Measurements from ENCODE around the gene DNHD1. TPM values are rescaled to one million over a fixed set of nuclear protein-coding genes. Genes with fewer than 3 reads are reported as not detected.

Gene DNHD1, protein sequence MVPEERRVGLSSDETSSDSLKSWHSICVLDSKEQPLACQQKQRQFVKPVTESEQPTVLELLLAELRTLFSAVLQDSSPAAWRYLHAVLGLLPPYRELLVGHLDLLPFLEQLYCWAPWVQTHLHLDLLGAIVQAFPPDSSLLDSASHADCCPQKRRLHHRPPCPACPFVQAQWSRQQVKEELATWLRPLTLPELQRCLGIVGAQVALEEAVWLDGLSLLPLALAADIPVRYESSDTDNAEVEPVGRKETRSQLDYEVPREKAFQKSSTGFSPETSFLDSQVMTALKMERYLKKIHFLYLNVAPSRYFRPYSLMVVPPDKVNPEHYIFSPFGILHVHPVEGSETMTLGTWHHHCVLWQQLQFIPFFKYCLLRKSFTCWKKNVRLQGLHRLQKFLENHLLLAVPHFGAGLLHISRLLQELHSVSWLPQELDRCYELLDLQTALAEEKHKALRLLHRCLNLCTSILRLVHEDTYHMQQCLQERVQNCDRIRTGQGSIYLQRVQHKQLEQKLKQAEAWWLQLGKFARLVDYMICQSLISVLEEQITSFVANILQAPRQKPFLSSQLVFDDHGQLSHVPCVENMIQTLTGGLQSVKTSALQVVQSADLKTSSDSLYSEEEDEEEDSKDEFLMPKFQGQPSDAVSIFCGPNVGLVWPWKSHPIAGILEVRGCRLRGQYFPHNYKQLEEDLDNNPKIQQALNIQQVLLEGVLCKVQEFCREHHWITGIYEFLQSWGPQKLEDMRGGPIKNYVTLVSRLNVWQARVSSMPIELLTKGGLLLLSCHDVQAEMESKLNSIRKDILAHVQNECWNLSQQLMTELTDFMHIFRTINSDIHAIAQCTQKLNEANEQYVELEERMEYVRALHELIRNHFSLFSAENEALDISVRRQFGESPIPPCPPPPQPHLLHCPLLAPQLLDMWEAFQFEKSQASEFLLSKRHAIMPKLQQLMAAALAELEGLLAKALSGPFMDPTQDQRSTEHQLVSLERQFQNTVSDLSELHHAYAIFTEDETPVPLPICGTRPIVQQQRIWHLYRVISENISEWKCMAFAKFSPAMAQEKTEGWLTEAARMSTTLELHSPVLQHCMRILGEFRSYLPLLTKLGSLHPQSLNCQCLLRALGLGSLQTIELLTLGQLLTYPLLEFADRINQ (N-terminal part only)
- total RNA-seq = 5.4 and 6.7 TPM in 2 replicates

DNA sequence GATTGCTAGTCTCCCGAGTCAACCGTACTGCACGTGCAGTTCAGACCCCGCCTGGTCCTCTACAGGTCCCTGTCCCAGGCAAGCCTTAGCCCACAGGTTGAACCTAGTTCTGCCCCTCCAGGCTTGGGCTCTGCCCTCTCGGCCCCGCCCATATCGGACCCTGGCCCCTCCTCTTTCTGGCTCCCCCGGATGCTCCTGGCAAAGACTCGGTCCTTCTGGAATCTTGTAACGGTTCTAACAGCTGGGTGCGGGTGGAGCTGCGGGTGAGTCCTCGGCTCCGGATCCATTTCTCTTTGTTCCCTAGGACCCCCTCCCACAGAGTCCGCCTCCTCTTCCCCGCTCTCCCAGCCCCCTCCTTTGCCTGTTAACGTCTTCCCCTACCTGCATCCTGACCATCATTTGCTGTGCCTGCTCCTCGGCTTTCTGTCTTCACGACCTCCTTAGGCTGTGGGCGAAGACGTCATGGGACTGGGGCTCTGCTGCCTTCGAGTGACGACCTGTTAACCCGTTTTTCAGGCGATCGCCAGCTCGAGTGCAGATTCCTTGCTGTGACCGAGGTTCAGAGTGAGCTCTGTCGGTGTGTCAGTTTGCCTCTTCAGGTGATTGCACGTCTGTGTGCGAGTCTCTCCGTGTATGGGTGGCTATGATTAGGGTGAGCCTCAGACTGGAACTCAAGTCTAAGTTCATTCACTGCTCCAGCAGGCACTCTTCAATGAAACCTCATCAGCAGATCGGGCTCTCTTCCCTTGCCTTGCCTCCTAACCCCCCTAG is at the start of gene DNHD1:
Gene DNHD1, plus strand, starts transcription at position 212 of the 771 bp plus-strand sequence. CDS start 936 bp downstream, outside the sequence.

DNA sequence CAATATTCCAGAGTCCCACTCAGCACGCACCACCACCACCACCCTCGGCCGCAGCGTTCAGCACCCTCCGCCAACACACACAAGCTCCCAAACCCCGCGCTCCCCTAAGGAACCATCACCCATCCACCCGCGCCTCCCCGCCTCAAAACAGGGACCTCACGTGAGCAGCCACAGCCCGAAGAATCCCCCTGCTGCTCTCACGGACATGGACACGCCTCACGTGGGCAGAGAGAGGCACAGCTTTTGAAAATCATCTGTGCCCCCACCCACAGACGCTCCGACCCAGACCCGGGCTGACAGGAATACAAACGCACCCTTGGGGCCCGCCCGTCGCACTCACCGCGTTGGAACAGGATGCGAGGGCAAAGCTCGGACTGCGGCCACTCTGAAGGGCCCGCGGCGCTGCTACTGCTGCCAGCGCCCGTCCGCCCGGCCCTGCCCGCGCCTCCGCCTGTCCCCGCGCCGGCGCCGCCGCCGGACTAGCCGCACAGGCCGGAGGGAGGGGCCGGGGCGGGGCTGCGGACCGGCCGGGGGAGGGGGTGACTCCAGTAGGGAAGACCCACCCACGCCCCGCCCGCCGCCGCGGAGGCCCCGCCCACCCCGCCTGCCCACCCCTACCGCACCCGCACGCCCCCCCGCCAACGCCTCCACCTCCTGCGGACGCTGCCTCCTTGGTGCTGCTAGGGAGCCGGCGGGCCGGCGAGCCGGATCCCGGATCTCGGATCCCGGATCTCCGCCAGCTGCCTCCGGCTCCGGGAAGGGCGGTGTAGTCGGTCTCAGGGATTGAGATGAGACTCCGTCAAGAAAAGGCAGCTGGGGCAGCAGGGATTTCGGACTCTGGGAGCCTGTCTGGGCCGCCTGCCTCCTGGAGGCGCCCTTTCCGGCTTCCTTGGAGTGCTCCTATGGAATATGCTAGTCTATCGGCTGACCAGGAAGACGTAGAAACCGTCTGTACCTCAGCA is 23.3 kb upstream of the DNHD1 start, which contains the start of gene TRIM3:
Gene TRIM3, minus strand, starts transcription at position 491 of the 962 bp plus-strand sequence. CDS start 8,246 bp downstream, outside the sequence.

DNA sequence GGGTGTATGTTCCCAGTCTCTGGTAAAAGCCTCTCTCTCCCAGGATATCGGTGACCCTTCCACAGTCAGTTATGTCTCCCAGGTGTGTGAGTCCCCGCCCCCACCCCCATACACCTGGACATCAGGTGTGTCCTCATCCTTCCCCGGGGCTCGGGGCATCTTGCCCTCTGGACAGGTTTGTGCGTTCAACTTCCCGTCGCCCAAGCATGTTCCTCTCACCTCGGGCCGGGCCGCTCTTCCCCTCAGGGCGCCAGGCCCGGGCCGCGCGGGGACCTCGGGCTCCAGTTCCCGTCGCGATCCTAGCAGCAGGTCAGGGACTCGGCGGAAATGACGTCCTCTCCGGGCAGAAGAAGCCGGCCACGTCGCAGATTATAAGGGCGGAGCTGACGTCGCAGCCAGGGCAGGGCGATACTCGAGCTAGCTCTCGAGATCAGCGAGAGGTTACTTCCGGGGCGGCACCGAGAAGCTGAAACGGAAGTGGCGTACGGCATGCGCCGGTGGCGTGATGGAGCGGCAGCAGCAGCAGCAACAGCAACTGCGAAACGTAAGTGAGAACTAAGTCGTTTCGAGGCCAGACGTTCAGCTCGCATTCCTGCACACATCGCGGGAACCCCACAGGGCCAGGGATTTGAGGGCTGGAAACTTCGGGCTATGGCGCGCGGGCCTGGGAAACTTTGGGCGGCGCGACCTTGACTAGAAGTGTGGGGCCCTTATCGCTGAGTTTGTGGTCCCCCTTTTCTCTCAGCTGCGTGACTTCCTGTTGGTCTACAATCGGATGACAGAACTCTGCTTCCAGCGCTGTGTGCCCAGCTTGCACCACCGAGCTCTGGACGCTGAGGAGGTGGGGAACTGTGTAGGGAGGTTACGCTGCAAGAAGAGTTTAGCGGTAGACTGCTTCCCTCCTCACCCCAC is 15.8 kb upstream of the DNHD1 start, which contains the start of the genes ARFIP2 and TIMM10B:
Gene ARFIP2, minus strand, starts transcription at position 320 of the 912 bp plus-strand sequence. CDS start 910 bp downstream, outside the sequence.
Gene TIMM10B, plus strand, starts transcription at position 490 of the 912 bp plus-strand sequence. Its CDS starts 16 bp downstream, at position 506.

DNA sequence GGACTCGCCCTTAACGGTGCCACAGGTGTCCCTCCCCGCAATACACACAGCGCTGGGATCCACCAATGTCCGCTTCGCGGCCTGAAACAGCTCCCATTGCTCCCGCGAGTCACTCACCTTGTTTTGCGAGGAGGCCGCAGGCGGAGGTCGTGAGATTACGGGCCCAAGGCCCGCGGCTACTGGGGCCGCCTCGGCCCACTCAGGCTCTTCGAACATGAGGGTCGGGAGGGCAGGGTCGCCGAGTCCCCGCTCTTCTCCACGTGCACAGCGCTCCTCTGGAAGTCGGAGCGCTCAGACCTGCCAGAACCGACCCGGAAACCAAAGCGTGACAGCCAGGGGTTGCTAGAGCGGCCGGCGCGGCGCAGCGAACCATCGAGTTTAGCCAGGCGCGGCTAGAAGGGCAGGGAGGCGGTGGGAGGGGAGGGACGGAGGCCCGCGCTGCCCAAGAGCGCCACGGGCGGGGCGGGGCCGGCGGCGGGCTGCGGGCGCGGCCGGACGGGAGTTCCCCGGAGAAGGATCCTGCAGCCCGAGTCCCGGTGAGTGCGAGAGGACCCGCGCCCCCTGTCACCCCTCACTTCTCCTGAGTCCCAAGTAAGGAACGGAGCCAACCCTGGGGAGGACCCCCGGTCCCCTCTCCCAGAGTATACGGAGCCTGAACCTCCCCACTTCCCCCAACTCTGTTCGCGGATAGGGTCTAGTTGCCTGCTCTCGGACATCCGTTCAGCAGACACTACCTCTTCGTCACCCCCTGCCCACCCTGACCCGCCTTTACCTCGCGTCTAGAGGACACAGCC is 106.4 kb downstream of the DNHD1 start, which contains the start of the genes ILK and RRP8:
Gene ILK, plus strand, starts transcription at position 488 of the 794 bp plus-strand sequence. CDS start 498 bp downstream, outside the sequence.
Gene RRP8, minus strand, starts transcription at position 330 of the 794 bp plus-strand sequence. Its CDS starts 114 bp downstream, at position 216.

DNA sequence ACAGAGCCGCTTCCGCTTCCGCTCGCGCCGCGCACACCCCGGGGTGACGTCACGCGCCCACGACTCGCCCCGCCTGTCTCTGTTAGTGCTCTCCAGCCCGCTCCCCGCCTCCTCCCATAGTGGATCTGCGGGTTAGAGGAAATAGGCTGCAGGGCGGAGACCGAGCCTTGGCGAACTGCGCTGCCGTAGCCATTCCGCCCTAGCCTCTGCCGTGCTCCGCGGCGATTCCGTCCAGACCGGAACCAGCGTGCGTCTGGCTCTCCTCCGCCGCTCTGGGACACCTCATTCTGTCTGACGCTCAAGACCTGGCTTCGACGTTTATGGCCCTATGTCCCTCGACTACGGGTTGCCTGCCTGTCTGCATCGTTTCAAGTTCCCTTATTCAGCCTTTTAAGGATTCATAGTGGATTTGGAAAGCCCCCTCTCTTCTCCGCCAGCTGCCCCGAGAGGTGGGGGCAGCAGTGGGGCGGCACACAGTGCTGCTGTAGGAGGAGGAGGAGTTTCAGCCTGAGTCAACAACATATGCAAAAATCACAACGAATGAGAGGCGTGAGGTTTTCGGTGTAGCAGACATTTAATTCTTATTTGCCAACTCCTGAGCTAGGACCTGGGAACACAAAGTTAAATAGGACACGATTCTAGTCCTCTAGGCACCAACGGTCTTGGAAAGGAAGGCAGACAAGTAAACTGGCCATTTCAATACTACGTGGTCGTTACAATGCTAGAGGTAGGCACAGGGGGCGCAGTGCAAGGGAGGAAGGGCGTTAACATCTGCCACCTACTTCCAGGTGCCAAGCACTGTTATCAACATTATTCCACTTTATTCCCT is 115.3 kb downstream of the DNHD1 start, which contains the start of gene TAF10:
Gene TAF10, minus strand, starts transcription at position 4 of the 829 bp plus-strand sequence. CDS start 27 bp downstream, outside the sequence.

DNA sequence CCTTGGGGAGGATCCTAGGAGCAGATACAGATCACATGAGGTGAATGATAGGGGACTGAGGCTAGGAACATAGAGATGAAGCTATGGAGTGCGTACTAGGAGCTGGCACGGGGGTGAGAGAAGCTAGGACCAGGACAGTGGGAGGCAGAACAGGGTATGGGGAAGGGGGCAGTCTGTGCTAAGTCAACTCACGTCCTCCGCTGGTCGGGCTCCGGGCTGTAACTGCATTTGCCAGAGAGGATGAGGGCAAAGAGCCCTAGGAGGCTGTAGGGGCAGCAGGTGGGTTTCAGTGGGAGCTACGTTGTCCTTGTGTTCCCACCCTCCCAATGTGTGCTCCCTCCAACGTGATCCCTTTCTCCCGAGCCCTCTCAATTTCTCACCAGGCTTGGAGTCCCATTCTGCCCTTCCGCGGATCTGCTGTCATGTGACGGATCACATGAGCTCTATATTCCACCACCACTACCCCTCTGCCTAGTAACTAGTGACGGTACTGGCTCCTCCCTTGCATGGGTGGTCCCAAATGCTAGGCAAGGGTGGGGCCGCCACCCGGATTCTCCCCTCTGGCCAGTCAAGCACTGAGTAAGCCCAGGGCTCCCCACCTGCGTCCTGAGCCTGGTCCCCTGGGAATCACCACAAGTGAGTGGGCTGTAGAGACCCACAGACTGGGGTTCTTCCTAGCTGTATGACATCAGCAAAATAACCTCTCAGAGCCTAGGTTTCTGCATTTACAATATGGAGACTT is 122.1 kb downstream of the DNHD1 start, which contains the start of gene TPP1:
Gene TPP1, minus strand, starts transcription at position 419 of the 742 bp plus-strand sequence. Its CDS starts 22 bp downstream, at position 397.

Other genes starting within 250 kb of the DNHD1 start
- gene CCKBR, start 237.4 kb upstream of the DNHD1 start, total RNA-seq = not detected in 2 replicates
- gene CAVIN3, start 176.8 kb upstream of the DNHD1 start, total RNA-seq = 218 and 571 TPM in 2 replicates
- 39.7 and 60.2 TPM in 2 replicates for gene SMPD1, start 106.8 kb upstream of the DNHD1 start, total RNA-seq
- gene APBB1, start 78.2 kb upstream of the DNHD1 start, total RNA-seq = 42.0 and 44.8 TPM in 2 replicates
- 0.87 and 2.4 TPM in 2 replicates for gene HPX, start 56.3 kb upstream of the DNHD1 start, total RNA-seq
- 13.6 and 23.2 TPM in 2 replicates for gene TRIM3, start 23.3 kb upstream of the DNHD1 start, total RNA-seq
- 69.5 and 102 TPM in 2 replicates for gene ARFIP2, start 15.9 kb upstream of the DNHD1 start, total RNA-seq
- 26.3 and 30.3 TPM in 2 replicates for gene TIMM10B, start 15.8 kb upstream of the DNHD1 start, total RNA-seq
- 7.5 and 10.4 TPM in 2 replicates for gene RRP8, start 106.3 kb downstream of the DNHD1 start, total RNA-seq
- gene ILK, start 106.5 kb downstream of the DNHD1 start, total RNA-seq = 124 and 169 TPM in 2 replicates
- 23.6 and 35.0 TPM in 2 replicates for gene TAF10, start 114.9 kb downstream of the DNHD1 start, total RNA-seq
- 40.0 and 51.0 TPM in 2 replicates for gene TPP1, start 122.1 kb downstream of the DNHD1 start, total RNA-seq
- gene DCHS1, start 158.5 kb downstream of the DNHD1 start, total RNA-seq = 0.33 and 8.2 TPM in 2 replicates
- 36.5 and 37.7 TPM in 2 replicates for gene MRPL17, start 186.1 kb downstream of the DNHD1 start, total RNA-seq

All from placental epithelial cell (primary cell).